Astrocyte of the hippocampus (primary cell): Measurements from ENCODE around the gene ZP2.

Experiments used
- DNase-seq: peaks from one replicate; pipeline ENCODE4 v3.0.0; 2011; ENCODE audit warnings: low read depth, low spot score

Gene ZP2

DNA sequence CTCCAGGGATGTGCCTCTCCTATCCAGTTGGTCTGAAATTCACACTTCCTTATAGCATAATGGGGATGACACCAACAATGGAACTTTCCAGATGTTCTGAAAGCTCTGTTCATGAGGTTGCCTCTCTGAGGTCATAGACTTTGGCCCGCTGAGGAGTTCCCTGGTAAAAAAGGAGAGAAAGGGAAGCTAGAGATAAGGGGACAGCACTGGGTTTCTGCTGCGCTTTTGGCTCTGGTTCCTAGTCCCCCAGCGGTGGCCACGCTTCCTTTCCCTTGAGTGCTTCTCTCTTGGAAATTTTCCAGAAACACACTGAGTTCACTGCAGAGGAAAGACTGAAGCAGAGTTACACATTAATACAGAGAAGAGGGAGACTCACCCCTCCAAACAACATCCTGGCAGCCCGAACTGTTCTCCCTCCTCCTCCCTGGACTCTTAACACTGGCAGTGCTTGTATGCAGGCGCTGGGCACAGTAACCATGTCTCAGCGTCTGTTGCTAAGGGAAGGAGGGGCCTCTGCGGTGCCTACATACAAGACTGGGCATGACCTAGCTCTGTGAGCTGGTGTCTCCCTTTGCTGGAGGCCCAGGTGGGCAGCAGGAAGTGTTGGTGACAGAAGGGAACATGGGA, 60.9 kb downstream of the ZP2 start, which contains the start of gene DNAH3:
DNAH3 (minus strand) TSS at position 472 of the 627 bp plus-strand sequence. CDS start 527 bp downstream, outside the sequence.
- DNase-seq, result peak; percentile 25
